Neutrophil (primary cell): Measurements from ENCODE around the gene NFATC2.

Experiments used
- H3K27ac ChIP-seq: fragments of 200-600 bp; sonication (generic); 2 replicates; pipeline ENCODE4 v1.5.1; 2016; ENCODE audit warnings: mild to moderate bottlenecking, moderate library complexity
- H3K27me3 ChIP-seq: fragments of 200-600 bp; sonication (generic); 2 replicates; pipeline ENCODE4 v1.6.0; 2016; ENCODE audit warnings: mild to moderate bottlenecking
- H3K36me3 ChIP-seq: fragments of 200-600 bp; sonication (generic); 2 replicates; pipeline ENCODE4 v1.5.1; 2017
- H3K4me1 ChIP-seq, 2 experiments: fragments of 200-600 bp in 1 of 2; sonication (generic) in 1 of 2; 1 replicate in 1 of 2; 2 replicates in 1 of 2; pipeline versions ENCODE4 v1.5.1 to v1.6.1; 2013 to 2016; ENCODE audit warnings: low read depth in 1 of 2, low read length in 1 of 2, mild to moderate bottlenecking in 1 of 2, moderate library complexity in 1 of 2; ENCODE audit not compliant: control insufficient read depth in 1 of 2, insufficient read depth in 1 of 2
- H3K4me3 ChIP-seq, 2 experiments: fragments of 200-600 bp in 1 of 2; sonication (generic) in 1 of 2; 1 replicate in 1 of 2; 2 replicates in 1 of 2; pipeline ENCODE4 v1.5.1; 2013 to 2016; ENCODE audit warnings: low read depth in 1 of 2, low read length in 1 of 2, mild to moderate bottlenecking in 1 of 2, moderate library complexity in 1 of 2
- H3K9me3 ChIP-seq: fragments of 200-600 bp; sonication (generic); 2 replicates; pipeline ENCODE4 v1.5.1; 2016
- TF ChIP-seq, protein P1 (sequence below): fragments of 200-600 bp; sonication (generic); IDR thresholded peaks from 2 replicates; pipeline ENCODE4 v1.5.1; 2016; ENCODE audit warnings: antibody characterized with exemption

NFATC2 gene

GRCh38 chr20:51508158-51508557, 34.4 kb downstream of the NFATC2 start:
- TF ChIP-seq, protein P1, sequence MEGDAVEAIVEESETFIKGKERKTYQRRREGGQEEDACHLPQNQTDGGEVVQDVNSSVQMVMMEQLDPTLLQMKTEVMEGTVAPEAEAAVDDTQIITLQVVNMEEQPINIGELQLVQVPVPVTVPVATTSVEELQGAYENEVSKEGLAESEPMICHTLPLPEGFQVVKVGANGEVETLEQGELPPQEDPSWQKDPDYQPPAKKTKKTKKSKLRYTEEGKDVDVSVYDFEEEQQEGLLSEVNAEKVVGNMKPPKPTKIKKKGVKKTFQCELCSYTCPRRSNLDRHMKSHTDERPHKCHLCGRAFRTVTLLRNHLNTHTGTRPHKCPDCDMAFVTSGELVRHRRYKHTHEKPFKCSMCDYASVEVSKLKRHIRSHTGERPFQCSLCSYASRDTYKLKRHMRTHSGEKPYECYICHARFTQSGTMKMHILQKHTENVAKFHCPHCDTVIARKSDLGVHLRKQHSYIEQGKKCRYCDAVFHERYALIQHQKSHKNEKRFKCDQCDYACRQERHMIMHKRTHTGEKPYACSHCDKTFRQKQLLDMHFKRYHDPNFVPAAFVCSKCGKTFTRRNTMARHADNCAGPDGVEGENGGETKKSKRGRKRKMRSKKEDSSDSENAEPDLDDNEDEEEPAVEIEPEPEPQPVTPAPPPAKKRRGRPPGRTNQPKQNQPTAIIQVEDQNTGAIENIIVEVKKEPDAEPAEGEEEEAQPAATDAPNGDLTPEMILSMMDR: no peak
- H3K36me3 ChIP-seq: no peaks in the 10 kb centered on the region
- no peak overlapping the region for H3K4me3 ChIP-seq
- H3K4me1 ChIP-seq: no peaks in the 10 kb centered on the region
- H3K27me3 ChIP-seq: no peaks in the 10 kb centered on the region
- no peaks in the 10 kb centered on the region for H3K9me3 ChIP-seq
- H3K27ac ChIP-seq: no peak overlapping the region

DNA sequence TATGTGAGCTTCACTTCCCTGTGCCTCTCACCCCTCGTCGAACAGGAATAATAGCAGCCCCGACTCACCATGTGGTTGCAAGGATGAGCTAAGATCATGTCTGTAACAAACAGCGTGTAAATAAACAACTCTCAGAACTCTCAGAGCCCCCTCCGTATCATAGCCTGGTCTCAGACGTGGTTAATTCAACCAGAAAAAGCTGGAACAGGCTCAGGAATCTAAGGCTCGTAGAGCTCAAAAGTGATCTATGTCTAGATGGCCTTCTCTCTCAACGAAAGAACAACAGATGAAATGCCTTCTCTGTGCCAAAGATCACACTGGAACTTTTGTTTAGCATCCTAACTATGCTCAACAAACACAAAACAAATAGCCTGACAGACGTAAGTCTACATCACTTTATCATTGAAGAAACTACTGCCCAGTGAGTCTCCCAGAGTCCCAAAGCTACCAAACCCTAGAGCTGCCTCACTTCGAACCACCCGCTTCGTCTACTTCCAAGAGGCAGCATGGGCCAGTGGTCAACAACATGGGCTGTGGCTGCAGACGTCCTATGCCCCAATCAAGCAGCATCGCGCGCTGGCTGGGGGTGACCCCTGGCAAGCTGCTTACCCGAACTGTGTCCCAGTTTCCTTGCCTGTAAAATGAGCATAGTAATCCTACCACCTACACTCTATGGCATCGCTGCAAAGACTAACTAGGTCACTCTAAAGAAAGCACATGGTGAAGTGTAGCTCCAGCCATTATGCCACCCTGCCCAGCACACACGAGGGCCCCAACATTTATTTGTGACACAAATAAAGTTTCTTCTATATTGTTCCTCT, 35.1 kb downstream of the NFATC2 start:
- TF ChIP-seq, protein P1: no peak
- no peaks in the 10 kb centered on the region for H3K27me3 ChIP-seq
- H3K27ac ChIP-seq: no peak overlapping the region
- no peaks in the 10 kb centered on the region for H3K36me3 ChIP-seq
- H3K9me3 ChIP-seq: no peaks in the 10 kb centered on the region
- no peaks in the 10 kb centered on the region for H3K4me1 ChIP-seq
- H3K4me3 ChIP-seq: no peak overlapping the region

- no peaks in the 10 kb centered on the region for H3K9me3 ChIP-seq
- H3K27me3 ChIP-seq: no peaks in the 10 kb centered on the region
- H3K4me1 ChIP-seq: no peaks in the 10 kb centered on the region
- H3K4me3 ChIP-seq: no peak overlapping the region
- H3K27ac ChIP-seq: no peak overlapping the region
- TF ChIP-seq, protein P1: no peak
- no peaks in the 10 kb centered on the region for H3K36me3 ChIP-seq
Observed at GRCh38 chr20:51506527-51507215, 35.8 kb downstream of the NFATC2 start.

DNA sequence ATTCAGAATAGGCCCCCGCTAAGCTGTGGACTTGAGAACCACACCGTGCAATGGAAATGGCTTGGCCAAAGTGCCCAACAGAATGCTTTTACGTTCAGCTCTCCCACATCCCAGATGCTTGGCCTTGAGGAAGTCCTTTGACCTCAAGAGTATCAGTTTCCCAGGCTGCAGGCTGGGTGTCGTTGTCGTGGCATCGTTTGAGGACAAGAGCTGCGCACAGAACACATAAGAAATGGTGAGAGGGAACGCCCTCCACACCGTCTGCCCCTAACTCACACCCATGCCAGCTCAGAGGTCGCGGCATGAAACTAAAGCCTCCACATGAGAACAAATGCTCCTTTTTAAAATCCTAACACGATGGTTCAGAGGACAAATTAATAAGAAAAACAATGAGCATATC, 37.0 kb downstream of the NFATC2 start:
- no peaks in the 10 kb centered on the region for H3K9me3 ChIP-seq
- H3K27ac ChIP-seq: no peak overlapping the region
- H3K4me1 ChIP-seq: no peaks in the 10 kb centered on the region
- H3K27me3 ChIP-seq: no peaks in the 10 kb centered on the region
- TF ChIP-seq, protein P1: no peak
- H3K36me3 ChIP-seq: no peaks in the 10 kb centered on the region
- H3K4me3 ChIP-seq: no peak overlapping the region

DNA sequence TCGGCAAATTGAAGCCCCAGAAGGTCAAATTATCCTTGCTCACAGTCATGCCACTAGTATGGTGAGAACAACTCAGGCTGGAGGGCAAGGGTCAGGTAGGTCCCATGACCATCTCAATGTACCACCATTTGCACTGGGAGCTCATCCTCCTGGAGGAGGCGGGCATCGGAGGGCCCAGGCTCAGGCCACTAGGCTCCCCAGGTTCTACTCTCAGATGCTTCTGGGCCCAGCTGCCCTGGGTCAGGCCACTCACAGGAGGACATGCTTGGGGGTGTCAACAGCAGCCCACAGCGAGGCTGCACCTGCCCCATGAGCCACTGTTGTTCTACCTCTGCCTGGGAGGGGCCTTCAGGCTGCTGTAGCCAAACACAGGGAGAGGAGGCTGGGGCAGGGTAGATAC, 39.1 kb downstream of the NFATC2 start:
- Histone ChIP-seq H3K36me3 (no peaks in the 10 kb centered on the region), H3K27ac (no peak overlapping the region), H3K27me3 (no peaks in the 10 kb centered on the region), H3K9me3 (no peaks in the 10 kb centered on the region), H3K4me3 (no peak overlapping the region), H3K4me1 (no peaks in the 10 kb centered on the region)
- TF ChIP-seq, protein P1: no peak
